ENCODE measurements around the gene TIMP1. TPM values are rescaled to one million over a fixed set of nuclear protein-coding genes. Genes with fewer than 3 reads are reported as not detected.

The TIMP1 gene
- total and polyA plus RNA-seq, 2 of the 13 experiments (the other 11 are each of a cell fraction or from before 2014, with no cell fraction given): 12.3 to 45.8 TPM

- peak; percentile 65; the same call in 1 of the 2 replicates for TF ChIP-seq ZNF780A (CRISPR knock-in tag; IDR thresholded peaks at IDR 0.05)
- no peak for TF ChIP-seq TRIM24 (CRISPR knock-in tag; IDR thresholded peaks at IDR 0.05)
- TF ChIP-seq MAZ (IDR thresholded peaks at IDR 0.05; ENCODE audit: borderline replicate concordance, low read depth, low read length): 0 out of 2 replicates have a peak, but pooled peaks have one; percentile 59
- TF ChIP-seq MAZ (CRISPR knock-in tag; IDR thresholded peaks at IDR 0.05; ENCODE audit: low read depth): peak; percentile 60; the same call in 1 of the 2 replicates
- TF ChIP-seq ZNF772 (CRISPR knock-in tag; IDR thresholded peaks at IDR 0.05): peak; percentile 66; the same call in 1 of the 2 replicates
- TF ChIP-seq MYPOP (CRISPR knock-in tag; IDR thresholded peaks at IDR 0.05): peak; percentile 83
- peak; percentile 69 for TF ChIP-seq ZNF883 (CRISPR knock-in tag; IDR thresholded peaks at IDR 0.05; ENCODE audit: not compliant biosample characterization)
- peak; percentile 32; the same call in 1 of the 2 replicates for TF ChIP-seq FOXA3 (CRISPR knock-in tag; IDR thresholded peaks at IDR 0.05)
- peak; percentile 72; the same call in 1 of the 2 replicates for TF ChIP-seq MXD3 (CRISPR knock-in tag; IDR thresholded peaks at IDR 0.05)
- 0 out of 2 replicates have a peak, but pooled peaks have one; percentile 58 for TF ChIP-seq ZNF333 (CRISPR knock-in tag; IDR thresholded peaks at IDR 0.05; ENCODE audit: borderline replicate concordance)
- no peak for TF ChIP-seq HOXA7 (CRISPR knock-in tag; IDR thresholded peaks at IDR 0.05)
- peak; percentile 46 for TF ChIP-seq CTCF (CRISPR knock-in tag; IDR thresholded peaks at IDR 0.05)
- peak; percentile 23; the same call in 1 of the 2 replicates for TF ChIP-seq ARID5B (CRISPR knock-in tag; IDR thresholded peaks at IDR 0.05)
- no peak for TF ChIP-seq SP1 (IDR thresholded peaks at IDR 0.05)
- 0 out of 2 replicates have a peak, but pooled peaks have one; percentile 19 for TF ChIP-seq SP1 (CRISPR knock-in tag; IDR thresholded peaks at IDR 0.05)
- 0 out of 2 replicates have a peak, but pooled peaks have one; percentile 48 for TF ChIP-seq KMT2B (CRISPR knock-in tag; IDR thresholded peaks at IDR 0.05)
- TF ChIP-seq ZNF451 (CRISPR knock-in tag; IDR thresholded peaks at IDR 0.05): 0 out of 2 replicates have a peak, but pooled peaks have one; percentile 33
- TF ChIP-seq ZNF281 (CRISPR knock-in tag; IDR thresholded peaks at IDR 0.05; ENCODE audit: borderline replicate concordance): peak; percentile 81
Measured at GRCh38 chrX:47619486-47620302, 37.5 kb downstream of the TIMP1 start, which contains the start of gene SYN1 (continued).

All from HepG2 (cell line).